Loucy (cell line): Measurements from ENCODE around the gene BNIP3.

Source experiments
- CTCF ChIP-seq: fragments of 200-600 bp; sonication (generic); conservative IDR thresholded peaks from 2 replicates; pipeline ENCODE4 v1.5.1; 2014; ENCODE audit warnings: mild to moderate bottlenecking, antibody characterized with exemption, low read length
- EZH2phosphoT487 ChIP-seq: fragments of 200-600 bp; IDR thresholded peaks from 2 replicates; pipeline ENCODE4 v1.6.1; 2018; ENCODE audit warnings: antibody characterized with exemption, mild to moderate bottlenecking, moderate library complexity, borderline replicate concordance

- no peak for TF ChIP-seq CTCF
- TF ChIP-seq EZH2phosphoT487, result no peak
These were observed 21.7 kb upstream of the BNIP3 start for GRCh38 chr10:132003282-132003924.
